ENCODE results near the gene HCFC2. TPM values are rescaled to one million over a fixed set of nuclear protein-coding genes. Genes with fewer than 3 reads are reported as not detected.

Gene HCFC2
- total RNA-seq, 8 experiments from 2014 or later = 10.1 to 25.0 (median 16.8) TPM

GRCh38 chr12:104048162-104048561 is 16.2 kb upstream of the HCFC2 start:
- WGBS, 10 experiments = 56 to 100% (median 82%) methylated on average over 2 to 5 of the region's 5 CpGs
- Histone ChIP-seq H3K27ac (no peak overlapping the region), H3K4me3 (no peak overlapping the region), H3K4me1 (replicated peaks in 1 of 2) (peaks cover 0 to 7% of the 10 kb centered on the region in 2 donors)
- in situ Hi-C loops (cut with MboI; ENCODE audit: low pct_unique_long_range_greater_than_20kb in 2 of 9, low sequenced_read_pairs in 9 of 9, unreplicated experiment in 9 of 9) = no loop called here
- no peak for ATAC-seq (replicated peaks in 6 of 8)

DNA sequence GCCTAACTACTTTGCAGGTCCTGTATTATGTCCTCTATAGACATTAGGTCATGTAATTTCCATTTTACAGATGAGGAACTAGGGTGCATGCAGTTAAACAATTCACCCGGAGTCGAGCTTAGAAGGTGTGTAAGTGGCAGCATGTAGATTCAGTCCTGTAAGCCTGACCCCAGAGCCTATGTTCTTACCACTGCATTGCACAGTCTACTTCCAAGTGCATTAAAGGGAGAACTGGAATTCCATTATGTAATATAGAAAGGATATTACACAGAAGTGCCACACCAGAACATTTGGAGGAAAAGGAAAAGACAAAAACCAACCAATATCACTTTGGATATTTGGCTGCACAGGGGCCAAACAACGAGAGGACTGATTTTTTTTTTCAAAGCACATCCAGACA is 15.5 kb upstream of the HCFC2 start:
- Histone ChIP-seq H3K4me1 (replicated peaks in 1 of 2) (peaks cover 0 to 7% of the 10 kb centered on the region in 2 donors), H3K27ac (no peak overlapping the region), H3K4me3 (no peak overlapping the region)
- in situ Hi-C loops (cut with MboI; ENCODE audit: low pct_unique_long_range_greater_than_20kb in 2 of 9, low sequenced_read_pairs in 9 of 9, unreplicated experiment in 9 of 9) = no loop called here
- 0 to 100% (median 78%) methylated on average over 1 to 3 of the region's 3 CpGs; no CpG with 5 or more reads in 2 of the 10 experiments for WGBS, 10 experiments
- ATAC-seq (replicated peaks in 6 of 8) = no peak

DNA sequence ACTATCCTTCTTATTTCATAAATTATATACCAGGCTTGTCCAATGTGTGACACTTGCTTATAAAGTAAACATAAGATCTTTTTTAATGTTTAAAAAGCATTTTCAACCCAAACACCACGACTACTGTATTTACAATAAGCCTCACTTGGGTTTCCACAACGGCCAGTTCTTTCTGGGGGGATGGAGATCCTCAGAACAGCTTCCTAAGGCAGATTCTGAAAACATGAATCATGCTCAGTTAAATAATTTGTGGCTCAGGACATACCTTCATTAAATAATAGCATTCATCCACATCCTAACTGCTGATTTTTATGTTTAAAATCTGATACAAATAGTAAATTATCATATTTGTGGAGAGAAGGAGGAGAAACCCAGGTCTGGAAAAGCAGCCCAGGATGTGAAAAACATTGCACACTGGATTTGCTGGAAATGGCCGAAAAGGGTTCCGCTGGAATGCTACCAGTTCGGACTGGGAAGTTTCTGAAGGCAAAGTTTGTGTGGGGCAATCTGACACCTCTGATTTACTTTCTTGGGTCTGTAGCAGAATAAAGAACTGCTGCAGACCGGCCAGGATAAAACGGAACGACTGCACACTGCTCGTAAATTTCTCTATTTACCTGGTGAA is 14.9 kb upstream of the HCFC2 start:
- peak in 2 of 8 experiments; percentile 36 to 44 for ATAC-seq (replicated peaks in 6 of 8)
- Histone ChIP-seq H3K4me3 (peak overlapping the region in 3 of 5 donors; percentile 19 to 31 (median 22)), H3K4me1 (replicated peaks in 1 of 2) (peaks cover 0 to 7% of the 10 kb centered on the region in 2 donors), H3K27ac (no peak overlapping the region)
- in situ Hi-C loops (cut with MboI; ENCODE audit: low pct_unique_long_range_greater_than_20kb in 2 of 9, low sequenced_read_pairs in 9 of 9, unreplicated experiment in 9 of 9) = no loop called here
- WGBS, 10 experiments = 0 to 57% (median 21%) methylated on average over 1 to 9 of the region's 9 CpGs

GRCh38 chr12:104049903-104050356 is 14.4 kb upstream of the HCFC2 start, which contains the start of gene GLT8D2:
TSS of gene GLT8D2 (minus strand) at chr12:104050187. CDS start at chr12:104019648, 30,539 bp downstream.
- H3K4me3 ChIP-seq = peak within 1 kb of the TSS in 3 of 5 donors; percentile 19 to 31 (median 22)
- WGBS, 10 experiments = 0 to 14% (median 4%) methylated on average over 1 to 17 of the region's 24 CpGs; no CpG with 5 or more reads in 3 of the 10 experiments
- peaks cover 0 to 7% of the 10 kb centered on the region in 2 donors for H3K4me1 ChIP-seq (replicated peaks in 1 of 2)
- in situ Hi-C loops (cut with MboI; ENCODE audit: low pct_unique_long_range_greater_than_20kb in 2 of 9, low sequenced_read_pairs in 9 of 9, unreplicated experiment in 9 of 9) = no loop called here
- peak; percentile 44 to 96 (median 68) for ATAC-seq (replicated peaks in 6 of 8)
- no peak within 1 kb of the TSS for H3K27ac ChIP-seq

GRCh38 chr12:104050436-104050835 is 13.9 kb upstream of the HCFC2 start:
- WGBS, 10 experiments = 42 to 83% (median 57%) methylated on average over 1 to 3 of the region's 3 CpGs; no CpG with 5 or more reads in 6 of the 10 experiments
- Histone ChIP-seq H3K4me1 (replicated peaks in 1 of 2) (peaks cover 0 to 7% of the 10 kb centered on the region in 2 donors), H3K4me3 (no peak overlapping the region), H3K27ac (no peak overlapping the region)
- ATAC-seq (replicated peaks in 6 of 8) = peak in 3 of 8 experiments; percentile 8 to 25 (median 19)
- in situ Hi-C loops (cut with MboI; ENCODE audit: low pct_unique_long_range_greater_than_20kb in 2 of 9, low sequenced_read_pairs in 9 of 9, unreplicated experiment in 9 of 9) = no loop called here

DNA sequence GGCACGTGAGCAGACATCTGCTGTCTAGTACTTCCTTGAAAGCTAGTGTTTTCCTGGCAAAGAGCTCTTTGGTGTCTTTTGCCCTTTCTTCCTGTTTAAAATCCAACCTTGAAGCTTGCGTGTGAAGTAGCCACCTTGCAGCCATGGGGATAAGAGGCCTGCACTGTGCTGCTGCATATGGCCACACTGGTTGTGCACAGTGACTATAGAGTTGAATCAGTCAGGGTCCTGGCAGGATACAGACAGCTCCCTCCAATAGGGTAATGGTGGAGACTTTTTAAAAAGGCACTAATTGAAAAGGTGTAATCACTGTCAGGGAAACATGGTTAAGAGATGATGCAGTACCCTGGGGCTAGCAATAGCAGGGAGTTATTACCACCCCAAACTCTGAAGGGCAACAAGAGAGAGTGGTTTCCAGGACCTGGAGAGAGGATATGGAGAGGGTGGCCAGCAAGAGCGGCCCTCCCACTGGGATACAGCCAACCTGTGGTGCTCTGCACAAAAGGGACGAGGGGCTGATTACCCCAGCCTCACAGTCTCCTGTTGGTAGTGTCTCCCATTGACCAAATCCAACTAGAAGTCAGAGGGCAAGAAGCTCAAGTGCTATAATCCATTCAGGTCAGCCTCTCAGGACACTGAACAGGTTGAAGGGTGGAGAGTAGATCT is 9.5 kb upstream of the HCFC2 start:
- ATAC-seq (replicated peaks in 6 of 8) = no peak
- Histone ChIP-seq H3K27ac (no peak overlapping the region), H3K4me3 (no peak overlapping the region), H3K4me1 (replicated peaks in 1 of 2) (peaks cover 0 to 3% of the 10 kb centered on the region in 2 donors)
- WGBS, 10 experiments = 40 to 100% (median 71%) methylated on average over 1 to 4 of the region's 4 CpGs; no CpG with 5 or more reads in 2 of the 10 experiments
- in situ Hi-C loops (cut with MboI; ENCODE audit: low pct_unique_long_range_greater_than_20kb in 2 of 9, low sequenced_read_pairs in 9 of 9, unreplicated experiment in 9 of 9) = no loop called here

GRCh38 chr12:104055686-104056388 is 8.5 kb upstream of the HCFC2 start:
- in situ Hi-C loops (cut with MboI; ENCODE audit: low pct_unique_long_range_greater_than_20kb in 2 of 9, low sequenced_read_pairs in 9 of 9, unreplicated experiment in 9 of 9) = no loop called here
- H3K27ac ChIP-seq = no peak overlapping the region
- peak in 4 of 8 experiments; percentile 65 to 91 (median 82) for ATAC-seq (replicated peaks in 6 of 8)

GRCh38 chr12:104056419-104056972 is 7.8 kb upstream of the HCFC2 start:
- Histone ChIP-seq H3K4me3 (no peak overlapping the region), H3K4me1 (replicated peaks in 1 of 2) (no peaks in the 10 kb centered on the region), H3K27ac (no peak overlapping the region)
- ATAC-seq (replicated peaks in 6 of 8) = peak in 2 of 8 experiments; percentile 13
- in situ Hi-C loops (cut with MboI; ENCODE audit: low pct_unique_long_range_greater_than_20kb in 2 of 9, low sequenced_read_pairs in 9 of 9, unreplicated experiment in 9 of 9) = no loop called here
- 0 to 100% (median 77%) methylated on average over 1 to 4 of the region's 4 CpGs for WGBS, 10 experiments

More at GRCh38 chr12:104055686-104056388, 8.5 kb upstream of the HCFC2 start:
- Histone ChIP-seq H3K4me1 (replicated peaks in 1 of 2) (no peaks in the 10 kb centered on the region), H3K4me3 (no peak overlapping the region)
- WGBS, 10 experiments = 0 to 100% (median 67%) methylated on average over 1 to 5 of the region's 5 CpGs; no CpG with 5 or more reads in 3 of the 10 experiments

DNA sequence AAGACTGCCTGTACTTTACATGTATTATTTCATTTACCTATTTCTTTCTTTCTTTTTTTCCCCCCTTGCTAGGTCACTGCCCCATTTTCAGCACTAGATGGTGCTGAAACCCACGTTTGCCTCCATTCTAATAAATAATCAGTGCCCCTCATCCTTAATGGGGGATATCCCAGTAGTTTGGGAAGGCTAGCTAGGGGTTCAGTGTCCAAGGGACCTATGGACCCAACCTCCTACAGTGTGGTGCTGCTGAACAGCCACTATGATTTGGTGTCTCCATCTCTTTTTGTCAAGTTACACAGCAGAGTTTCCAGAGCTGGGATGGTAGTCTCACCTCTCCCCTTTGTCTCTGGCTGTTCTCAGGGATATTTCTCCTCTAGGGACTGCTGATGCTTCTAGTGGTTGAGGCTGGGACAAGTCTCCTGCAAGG is 6.5 kb upstream of the HCFC2 start:
- ATAC-seq (replicated peaks in 6 of 8) = peak in 3 of 8 experiments; percentile 31 to 51 (median 44)
- H3K4me1 ChIP-seq (replicated peaks in 1 of 2) = no peaks in the 10 kb centered on the region
- in situ Hi-C loops (cut with MboI; ENCODE audit: low pct_unique_long_range_greater_than_20kb in 2 of 9, low sequenced_read_pairs in 9 of 9, unreplicated experiment in 9 of 9) = no loop called here
- WGBS, 10 experiments = 0% methylated on average over 1 of the region's 1 CpG; no CpG with 5 or more reads in 2 of the 10 experiments
- H3K4me3 ChIP-seq = no peak overlapping the region
- no peak overlapping the region for H3K27ac ChIP-seq

DNA sequence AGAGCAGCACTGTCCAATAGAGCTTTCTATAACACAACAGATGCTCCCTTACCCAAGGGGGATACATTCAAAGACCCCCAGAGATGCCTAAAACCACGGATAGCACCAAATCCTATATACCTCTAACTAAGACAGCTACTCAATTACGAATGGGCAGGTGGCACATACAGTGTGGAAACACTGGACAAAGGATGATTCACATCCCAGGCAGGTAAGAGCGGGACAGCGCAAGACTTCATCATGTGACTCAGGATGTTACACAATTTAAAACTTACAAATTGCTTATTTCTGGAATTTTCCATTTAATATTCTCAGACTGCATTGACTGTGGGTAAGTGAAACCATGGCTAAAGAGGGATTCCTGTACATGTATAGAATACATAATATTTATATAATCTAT is 5.5 kb upstream of the HCFC2 start:
- ATAC-seq (replicated peaks in 6 of 8) = no peak

GRCh38 chr12:104059963-104060362 is 4.4 kb upstream of the HCFC2 start:
- 13 to 77% (median 59%) methylated on average over 1 to 2 of the region's 2 CpGs for WGBS, 10 experiments
- no peak overlapping the region for H3K27ac ChIP-seq
- ATAC-seq (replicated peaks in 6 of 8) = no peak
- peaks cover 0 to 5% of the 10 kb centered on the region in 2 donors for H3K4me1 ChIP-seq (replicated peaks in 1 of 2)
- no peak overlapping the region for H3K4me3 ChIP-seq
- in situ Hi-C loops (cut with MboI; ENCODE audit: low pct_unique_long_range_greater_than_20kb in 2 of 9, low sequenced_read_pairs in 9 of 9, unreplicated experiment in 9 of 9) = no loop called here

More for the DNA sequence above, 5.5 kb upstream of the HCFC2 start:
- Histone ChIP-seq H3K4me3 (no peak overlapping the region), H3K4me1 (replicated peaks in 1 of 2) (peaks cover 0 to 5% of the 10 kb centered on the region in 2 donors), H3K27ac (no peak overlapping the region)
- 54 to 100% (median 85%) methylated on average over 2 to 4 of the region's 4 CpGs; no CpG with 5 or more reads in 4 of the 10 experiments for WGBS, 10 experiments
- in situ Hi-C loops (cut with MboI; ENCODE audit: low pct_unique_long_range_greater_than_20kb in 2 of 9, low sequenced_read_pairs in 9 of 9, unreplicated experiment in 9 of 9) = no loop called here

GRCh38 chr12:104060791-104061190 is 3.5 kb upstream of the HCFC2 start:
- Histone ChIP-seq H3K4me3 (no peak overlapping the region), H3K4me1 (replicated peaks in 1 of 2) (peaks cover 5 to 9% of the 10 kb centered on the region in 2 donors), H3K27ac (no peak overlapping the region)
- in situ Hi-C loops (cut with MboI; ENCODE audit: low pct_unique_long_range_greater_than_20kb in 2 of 9, low sequenced_read_pairs in 9 of 9, unreplicated experiment in 9 of 9) = no loop called here
- WGBS, 10 experiments = 0 to 86% (median 33%) methylated on average over 1 to 2 of the region's 2 CpGs; no CpG with 5 or more reads in 3 of the 10 experiments
- no peak for ATAC-seq (replicated peaks in 6 of 8)
